IMR-90 (cell line): ENCODE measurements around the gene LBH. TPM values are rescaled to one million over a fixed set of nuclear protein-coding genes. Genes with fewer than 3 reads are reported as not detected.

Source experiments
- ATAC-seq: fragments of 200-7000 bp; cut with Tn5 transposase; 2 replicates; pipeline ENCODE4 v1.9.1; 2020; ENCODE audit warnings: low read depth, mild to moderate bottlenecking, moderate library complexity
- BruUV-seq: library from RNA; stranded (reverse); fragments of 400-500 nt; replicated peaks from 2 replicates; lab custom pipeline; 2021; lab: Mats Ljungman, UMichigan
- CTCF ChIA-PET: fragments of 300-600 bp; formaldehyde crosslinking; extraction: SDS; loops from one replicate; lab custom pipeline; 2021; ENCODE audit warnings: antibody characterized with exemption; lab: Yijun Ruan, JAX
- POLR2A ChIA-PET: fragments of 300-600 bp; sonication (Branson Sonifier 250); formaldehyde crosslinking; loops from one replicate; lab custom pipeline; 2022; ENCODE audit warnings: antibody characterized with exemption; ENCODE audit not compliant: unreplicated experiment; lab: Charles Lee
- DNase-seq: peaks from one replicate; pipeline ENCODE4 v3.0.0; 2013
- H2AFZ ChIP-seq: replicated peaks from 2 replicates; pipeline ENCODE3; 2013; ENCODE audit warnings: low read length, mild to moderate bottlenecking; ENCODE audit not compliant: poor library complexity
- H2AK5ac ChIP-seq: 2 replicates; pipeline ENCODE4 v1.6.1; 2013; ENCODE audit warnings: low read depth, low read length, inconsistent platforms
- H2AK9ac ChIP-seq: replicated peaks from 2 replicates; pipeline ENCODE3; 2013; ENCODE audit warnings: mild to moderate bottlenecking, low read depth, low read length, moderate library complexity; ENCODE audit not compliant: poor library complexity
- H2BK120ac ChIP-seq: 2 replicates; pipeline ENCODE4 v1.6.1; 2013; ENCODE audit warnings: low read depth, low read length, inconsistent platforms
- H2BK15ac ChIP-seq: 3 replicates; pipeline ENCODE4 v1.6.1; 2013; ENCODE audit warnings: low read depth, low read length, inconsistent platforms
- H2BK20ac ChIP-seq: 2 replicates; pipeline ENCODE4 v1.6.1; 2013; ENCODE audit warnings: low read depth, mild to moderate bottlenecking, inconsistent platforms, low read length, moderate library complexity
- H2BK5ac ChIP-seq: 2 replicates; pipeline ENCODE4 v1.6.1; 2013; ENCODE audit warnings: mild to moderate bottlenecking, low read depth, low read length, inconsistent platforms; ENCODE audit not compliant: poor library complexity, severe bottlenecking
- H3K14ac ChIP-seq: replicated peaks from 2 replicates; pipeline ENCODE4 v1.6.1; 2013; ENCODE audit warnings: low read depth, low read length, inconsistent platforms
- H3K18ac ChIP-seq: 2 replicates; pipeline ENCODE4 v1.6.1; 2013; ENCODE audit warnings: low read depth, low read length, control low read depth
- H3K23ac ChIP-seq: 2 replicates; pipeline ENCODE4 v1.6.1; 2013; ENCODE audit warnings: low read depth, low read length, inconsistent platforms
- H3K27ac ChIP-seq: 2 replicates; pipeline ENCODE4 v1.5.1; 2013; ENCODE audit warnings: mild to moderate bottlenecking, control low read depth, low read length; ENCODE audit not compliant: insufficient read depth
- H3K27me3 ChIP-seq: 2 replicates; pipeline ENCODE4 v1.6.1; 2013; ENCODE audit warnings: low read length; ENCODE audit not compliant: control insufficient read depth, insufficient read depth
- H3K36me3 ChIP-seq: 2 replicates; pipeline ENCODE4 v1.6.1; 2013; ENCODE audit warnings: low read length, mixed read lengths; ENCODE audit not compliant: control insufficient read depth, insufficient read depth
- H3K4ac ChIP-seq: 2 replicates; pipeline ENCODE4 v1.6.1; 2013; ENCODE audit warnings: low read depth, low read length, inconsistent platforms
- H3K4me1 ChIP-seq: 2 replicates; pipeline ENCODE4 v1.6.1; 2013; ENCODE audit warnings: low read length, mixed read lengths; ENCODE audit not compliant: control insufficient read depth, insufficient read depth
- H3K4me2 ChIP-seq: 2 replicates; pipeline ENCODE4 v1.6.1; 2013; ENCODE audit warnings: low read depth, mild to moderate bottlenecking, control low read depth, low read length, moderate library complexity
- H3K4me3 ChIP-seq: 2 replicates; pipeline ENCODE4 v1.5.1; 2013; ENCODE audit warnings: low read depth, mild to moderate bottlenecking, control low read depth, low read length, moderate library complexity; ENCODE audit not compliant: insufficient read depth
- H3K56ac ChIP-seq: 2 replicates; pipeline ENCODE4 v1.6.1; 2013; ENCODE audit warnings: low read length, inconsistent platforms; ENCODE audit not compliant: insufficient read depth; ENCODE audit errors: extremely low read depth
- H3K79me1 ChIP-seq, 2 experiments: 2 replicates each; pipeline ENCODE4 v1.6.1; 2013; ENCODE audit warnings: low read length in 2 of 2, inconsistent platforms in 1 of 2, low read depth in 1 of 2
- H3K9ac ChIP-seq: 2 replicates; pipeline ENCODE4 v1.6.1; 2013; ENCODE audit warnings: low read depth, low read length, control low read depth
- H3K9me1 ChIP-seq: 2 replicates; pipeline ENCODE4 v1.6.1; 2013; ENCODE audit warnings: low read length, inconsistent platforms; ENCODE audit not compliant: insufficient read depth
- H3K9me3 ChIP-seq: 2 replicates; pipeline ENCODE4 v1.6.1; 2013; ENCODE audit warnings: low read length; ENCODE audit not compliant: control insufficient read depth, insufficient read depth
- H4K20me1 ChIP-seq: 2 replicates; pipeline ENCODE4 v1.6.1; 2013; ENCODE audit warnings: low read length, inconsistent platforms; ENCODE audit not compliant: insufficient read depth
- H4K5ac ChIP-seq: 2 replicates; pipeline ENCODE4 v1.6.1; 2013; ENCODE audit warnings: mild to moderate bottlenecking, low read depth, low read length, control low read depth
- H4K8ac ChIP-seq, 2 experiments: 2 replicates each; pipeline ENCODE4 v1.6.1; 2013; ENCODE audit warnings: low read depth in 2 of 2, low read length in 2 of 2, control low read depth in 1 of 2, inconsistent platforms in 1 of 2
- H4K91ac ChIP-seq: 2 replicates; pipeline ENCODE4 v1.6.1; 2013; ENCODE audit warnings: low read depth, low read length, inconsistent platforms; ENCODE audit not compliant: insufficient read depth
- BHLHE40 ChIP-seq: fragments of 150-350 bp; IDR thresholded peaks from 2 replicates; pipeline ENCODE4 v1.6.1; 2016; ENCODE audit warnings: mild to moderate bottlenecking, low read depth, low read length
- CEBPB ChIP-seq: IDR thresholded peaks from 2 replicates; pipeline ENCODE4 v1.6.1; 2012; ENCODE audit warnings: low read depth, low read length, improper control_type of control experiment
- CTCF ChIP-seq: conservative IDR thresholded peaks from 2 replicates; pipeline ENCODE4 v1.5.1; 2012; ENCODE audit warnings: mild to moderate bottlenecking, low read depth, low read length, improper control_type of control experiment
- FOS ChIP-seq: fragments of 150-350 bp; IDR thresholded peaks from 2 replicates; pipeline ENCODE4 v1.6.1; 2016; ENCODE audit warnings: low read depth, low read length
- MAFK ChIP-seq: IDR thresholded peaks from 2 replicates; pipeline ENCODE4 v1.6.1; 2012; ENCODE audit warnings: low read depth, low read length, improper control_type of control experiment
- MAZ ChIP-seq: IDR thresholded peaks from 2 replicates; pipeline ENCODE4 v1.6.1; 2012; ENCODE audit warnings: low read depth, mild to moderate bottlenecking, low read length, improper control_type of control experiment, moderate library complexity, borderline replicate concordance
- MXI1 ChIP-seq: IDR thresholded peaks from 2 replicates; pipeline ENCODE4 v1.6.1; 2012; ENCODE audit warnings: low read depth, mild to moderate bottlenecking, low read length, moderate library complexity, borderline replicate concordance
- NFE2L2 ChIP-seq: fragments of 150-350 bp; IDR thresholded peaks from 2 replicates; pipeline ENCODE4 v1.6.1; 2016; ENCODE audit warnings: low read depth, mild to moderate bottlenecking, low read length
- POLR2A ChIP-seq: IDR thresholded peaks from 2 replicates; pipeline ENCODE4 v1.6.1; 2012; ENCODE audit warnings: mild to moderate bottlenecking, low read depth, low read length
- RAD21 ChIP-seq: IDR thresholded peaks from 2 replicates; pipeline ENCODE4 v1.6.1; 2012; ENCODE audit warnings: low read length, improper control_type of control experiment
- RCOR1 ChIP-seq: IDR thresholded peaks from 2 replicates; pipeline ENCODE4 v1.6.1; 2012; ENCODE audit warnings: mild to moderate bottlenecking, low read length, improper control_type of control experiment; ENCODE audit not compliant: insufficient replicate concordance
- RFX5 ChIP-seq: IDR thresholded peaks from 2 replicates; pipeline ENCODE4 v1.8.0; 2012; ENCODE audit warnings: low read depth, mild to moderate bottlenecking, low read length, moderate library complexity
- SMC3 ChIP-seq: fragments of 150-350 bp; IDR thresholded peaks from 2 replicates; pipeline ENCODE4 v1.6.1; 2016; ENCODE audit warnings: low read depth, mild to moderate bottlenecking, antibody characterized with exemption, low read length, moderate library complexity
- USF2 ChIP-seq: fragments of 150-350 bp; IDR thresholded peaks from 2 replicates; pipeline ENCODE4 v1.6.1; 2017; ENCODE audit warnings: mild to moderate bottlenecking, antibody characterized with exemption, low read length, low read depth
- WGBS, 2 experiments: methylation state at CpG; one replicate each; pipeline versions ENCODE4 v1.1.5 to v1.1.7; 2013; ENCODE audit warnings: missing lambda C conversion rate in 2 of 2; ENCODE audit not compliant: insufficient read length in 1 of 2; ENCODE audit errors: extremely low coverage in 2 of 2; 5-methylcytosine and 5-hydroxymethylcytosine counted together
- dilution Hi-C: fragments of 300-500 bp; cut with HindIII; formaldehyde crosslinking; loops from one replicate; pipeline ENCODE4 v1.14.3; 2018; ENCODE audit warnings: low sequenced_read_pairs; ENCODE audit not compliant: unreplicated experiment
- in situ Hi-C: fragments of 300-500 bp; cut with MboI; formaldehyde crosslinking; loops from 3 replicates; pipeline ENCODE4 v1.14.3; 2019; ENCODE audit warnings: low sequenced_read_pairs, inconsistent platforms, mixed read lengths
- intact Hi-C: fragments of 100-400 bp; cut with micrococcal nuclease; formaldehyde crosslinking; loops from 2 replicates; pipeline ENCODE4 v1.10.0; 2022
- polyA plus RNA-seq, 3 experiments: library from polyadenylated mRNA; depleted of rRNA; stranded (reverse); fragments of >200 nt; gene quantifications; 2 replicates each; pipeline ENCODE4 v1.2.3, GENCODE V29; 2012; ENCODE audit warnings: low replicate concordance in 1 of 3
- total RNA-seq: library from RNA; depleted of rRNA; stranded (reverse); fragments of >200 nt; gene quantifications from 2 replicates; pipeline ENCODE4 v1.2.3, GENCODE V29; 2012

The LBH gene
- total and polyA plus RNA-seq, 2 of the 4 experiments (the other 2 are of a cell fraction), result 158 to 202 TPM

- Histone ChIP-seq H2BK120ac (peak overlapping the region; percentile 21; the same call in 1 of the 2 replicates), H2BK5ac (peak overlapping the region; percentile 89), H4K20me1 (peaks cover 98% of the 10 kb centered on the region), H2AFZ (no peak overlapping the region), H3K23ac (0 out of 2 replicates have a peak overlapping the region, but pooled peaks have one; percentile 14), H3K14ac (peak overlapping the region; percentile 41; the same call in 1 of the 2 replicates), H3K9ac (peak overlapping the region; percentile 56; the same call in 1 of the 2 replicates), H2AK5ac (peak overlapping the region; percentile 32), H4K8ac (peak overlapping the region; percentile 41 to 43; a peak in 3 of 4 replicates), H3K79me1 (peaks cover 40 to 94% of the 10 kb centered on the region in 2 experiments), H4K91ac (peak overlapping the region; percentile 62; the same call in 1 of the 2 replicates), H3K27me3 (no peaks in the 10 kb centered on the region), H2BK20ac (peak overlapping the region; percentile 32; the same call in 1 of the 2 replicates), H3K4me2 (no peak overlapping the region; the same call in 1 of the 2 replicates), H3K4me3 (no peak overlapping the region), H3K4me1 (peaks cover 52% of the 10 kb centered on the region), H3K18ac (peak overlapping the region; percentile 27), H2BK15ac (no peak overlapping the region; the same call in 2 of the 3 replicates), H2AK9ac (no peak overlapping the region), H3K36me3 (peaks cover 80% of the 10 kb centered on the region), H3K56ac (no peak overlapping the region), H3K9me1 (peaks cover 51% of the 10 kb centered on the region), H3K4ac (peak overlapping the region; percentile 28; the same call in 1 of the 2 replicates), H3K27ac (peak overlapping the region; percentile 78), H3K9me3 (no peaks in the 10 kb centered on the region), H4K5ac (peak overlapping the region; percentile 49)
- ChIA-PET POLR2A (no interaction called here), CTCF (interaction anchor here (1.2 kb wide), 1 partner anchor 15 kb away, joined by 9 read pairs; no protein-coding TSS in a partner anchor)
- ATAC-seq (no peak), DNase-seq (no peak)
- intact Hi-C loops (loop anchor here (2.0 kb wide), 1 partner anchor 47 kb away; no protein-coding TSS in a partner anchor), in situ Hi-C loops (no loop called here), dilution Hi-C loops (no loop called here)
- WGBS, 2 experiments, result 100% methylated on average over 1 of the region's 9 CpGs; no CpG with 5 or more reads in 1 of the 2 experiments
- no TSS peak for BruUV-seq
- TF ChIP-seq RAD21 (no peak), MAZ (no peak), SMC3 (no peak), POLR2A (no peak), BHLHE40 (no peak), NFE2L2 (no peak), RCOR1 (no peak), CEBPB (no peak), USF2 (no peak), CTCF (no peak), RFX5 (no peak), FOS (no peak), MXI1 (no peak), MAFK (no peak)
These were observed 22.7 kb downstream of the LBH start for GRCh38 chr2:30253873-30254684.
